HCT116 (cell line): ENCODE results near the gene FABP2. TPM values are rescaled to one million over a fixed set of nuclear protein-coding genes. Genes with fewer than 3 reads are reported as not detected.

ENCODE experiments used
- ATAC-seq: fragments of 200-7000 bp; cut with Tn5 transposase; 2 replicates; pipeline ENCODE4 v1.9.1; 2020; ENCODE audit warnings: mild to moderate bottlenecking, moderate library complexity
- BruUV-seq: library from RNA; stranded (reverse); fragments of 400-500 nt; replicated peaks from 2 replicates; lab custom pipeline; 2021; lab: Mats Ljungman, UMichigan
- CTCF ChIA-PET: fragments of 300-600 bp; sonication (Branson Sonifier 250); formaldehyde crosslinking; loops from one replicate; lab custom pipeline; 2021; ENCODE audit warnings: antibody characterized with exemption; lab: Charles Lee
- POLR2A ChIA-PET: fragments of 300-600, 350-600 bp; sonication (Branson Sonifier 250); formaldehyde crosslinking; loops from one replicate; lab custom pipeline; 2021; ENCODE audit warnings: antibody characterized with exemption; lab: Charles Lee
- RAD21 ChIA-PET, 2 experiments: fragments of 300-600 bp; sonication (Branson Sonifier 250); formaldehyde crosslinking; loops; one replicate each; lab custom pipeline; 2023; ENCODE audit warnings: low total read pairs in 2 of 2; ENCODE audit not compliant: uncharacterized antibody in 2 of 2, unreplicated experiment in 2 of 2, low non-redundant PET in 1 of 2; lab: Charles Lee
- DNase-seq: peaks from one replicate; pipeline ENCODE4 v3.0.0-alpha.2; 2010; ENCODE audit warnings: low read depth, low spot score
- H2AFZ ChIP-seq: fragments of 200-600 bp; shearing (Covaris generic), sonication (generic); 2 replicates; pipeline ENCODE4 v1.6.1; 2017; ENCODE audit warnings: low read depth, mixed run types, mixed read lengths, antibody characterized with exemption, low read length; ENCODE audit not compliant: poor library complexity, severe bottlenecking
- H3K27ac ChIP-seq: 2 replicates; pipeline ENCODE4 v1.5.1; 2012; ENCODE audit warnings: low read depth, low read length
- H3K27me3 ChIP-seq: fragments of 200-600 bp; sonication (generic); 2 replicates; pipeline ENCODE4 v1.6.1; 2016; ENCODE audit warnings: mixed run types, low read length, mixed read lengths; ENCODE audit not compliant: insufficient read depth
- H3K36me3 ChIP-seq, 2 experiments: fragments of 200-500 bp in 1 of 2; fragments of 200-600 bp in 1 of 2; sonication (Bioruptor generic) in 1 of 2; sonication (generic) in 1 of 2; 2 replicates each; pipeline versions ENCODE4 v1.5.1 to v1.6.1; 2014 to 2016; ENCODE audit warnings: low read length in 2 of 2, inconsistent platforms in 1 of 2, mixed read lengths in 1 of 2, mixed run types in 1 of 2; ENCODE audit not compliant: insufficient read depth in 2 of 2, control insufficient read depth in 1 of 2
- H3K4me1 ChIP-seq, 2 experiments: fragments of 200-600 bp in 1 of 2; sonication (generic) in 1 of 2; 2 replicates each; pipeline versions ENCODE4 v1.5.1 to v1.6.1; 2012 to 2017; ENCODE audit warnings: low read length in 2 of 2, inconsistent platforms in 1 of 2, mild to moderate bottlenecking in 1 of 2, mixed read lengths in 1 of 2, mixed run types in 1 of 2, moderate library complexity in 1 of 2; ENCODE audit not compliant: insufficient read depth in 2 of 2, control insufficient read depth in 1 of 2
- H3K4me2 ChIP-seq: fragments of 200-600 bp; sonication (generic); 2 replicates; pipeline ENCODE4 v1.6.1; 2017; ENCODE audit warnings: mixed run types, low read length, mixed read lengths
- H3K4me3 ChIP-seq, 2 experiments: fragments of 200-600 bp in 1 of 2; sonication (generic) in 1 of 2; replicated peaks in 1 of 2; 2 replicates each; pipeline ENCODE4 v1.5.1; 2011 to 2016; ENCODE audit warnings: low read length in 2 of 2, control low read depth in 1 of 2, low read depth in 1 of 2, mild to moderate bottlenecking in 1 of 2, mixed read lengths in 1 of 2, mixed run types in 1 of 2
- H3K79me2 ChIP-seq: fragments of 200-600 bp; sonication (generic); 2 replicates; pipeline ENCODE4 v1.6.1; 2017; ENCODE audit warnings: mild to moderate bottlenecking, mixed run types, low read length, moderate library complexity, mixed read lengths; ENCODE audit not compliant: insufficient read depth
- H3K9ac ChIP-seq: fragments of 200-600 bp; sonication (generic); 2 replicates; pipeline ENCODE4 v1.6.1; 2016; ENCODE audit warnings: low read length, mixed read lengths
- H3K9me2 ChIP-seq: fragments of 200-600 bp; sonication (generic), shearing (Covaris generic); 2 replicates; pipeline ENCODE4 v1.6.1; 2017; ENCODE audit warnings: mixed run types, mild to moderate bottlenecking, moderate library complexity; ENCODE audit not compliant: insufficient read depth
- H3K9me3 ChIP-seq, 2 experiments: fragments of 200-500 bp in 1 of 2; fragments of 200-600 bp in 1 of 2; sonication (Bioruptor generic) in 1 of 2; sonication (generic) in 1 of 2; 2 replicates each; pipeline ENCODE4 v1.6.1; 2014 to 2017; ENCODE audit warnings: low read length in 2 of 2, mixed read lengths in 2 of 2, inconsistent platforms in 1 of 2, low read depth in 1 of 2, mild to moderate bottlenecking in 1 of 2, mixed run types in 1 of 2, moderate library complexity in 1 of 2; ENCODE audit not compliant: control insufficient read depth in 1 of 2, insufficient read depth in 1 of 2
- H4K20me1 ChIP-seq: fragments of 200-600 bp; sonication (generic), shearing (Covaris generic); 2 replicates; pipeline ENCODE4 v1.6.1; 2017; ENCODE audit warnings: mixed run types, mild to moderate bottlenecking, moderate library complexity; ENCODE audit not compliant: insufficient read depth
- CBX3 ChIP-seq: IDR thresholded peaks from 2 replicates; pipeline ENCODE4 v1.6.1; 2012; ENCODE audit warnings: low read depth
- CEBPB ChIP-seq: IDR thresholded peaks from 2 replicates; pipeline ENCODE4 v1.6.1; 2012; ENCODE audit warnings: low read depth
- CTCF ChIP-seq, 3 experiments: fragments of 200-600 bp in 1 of 3; sonication (generic) in 1 of 3; IDR thresholded peaks in 2 of 3; conservative IDR thresholded peaks in 1 of 3; 2 replicates each; pipeline ENCODE4 v1.5.1; 2012 to 2017; ENCODE audit warnings: low read depth in 2 of 3, low read length in 2 of 3, antibody characterized with exemption in 1 of 3, borderline replicate concordance in 1 of 3, control low read depth in 1 of 3, mild to moderate bottlenecking in 1 of 3, mixed read lengths in 1 of 3, mixed run types in 1 of 3, moderate library complexity in 1 of 3; ENCODE audit not compliant: insufficient read depth in 1 of 3
- EGR1 ChIP-seq: IDR thresholded peaks from 2 replicates; pipeline ENCODE4 v1.6.1; 2012; ENCODE audit warnings: low read depth
- EZH2phosphoT487 ChIP-seq: fragments of 200-600 bp; IDR thresholded peaks from 2 replicates; pipeline ENCODE4 v1.6.1; 2018; ENCODE audit warnings: antibody characterized with exemption, borderline replicate concordance
- FOSL1 ChIP-seq: IDR thresholded peaks from 2 replicates; pipeline ENCODE4 v1.6.1; 2012; ENCODE audit warnings: low read depth
- JUND ChIP-seq: IDR thresholded peaks from 2 replicates; pipeline ENCODE4 v1.6.1; 2012
- MAX ChIP-seq: IDR thresholded peaks from 2 replicates; pipeline ENCODE4 v1.6.1; 2012
- POLR2A ChIP-seq: IDR thresholded peaks from 2 replicates; pipeline ENCODE4 v1.7.0; 2011; ENCODE audit warnings: borderline replicate concordance; ENCODE audit not compliant: insufficient read depth, insufficient read length; ENCODE audit errors: extremely low read depth
- POLR2AphosphoS5 ChIP-seq: IDR thresholded peaks from 2 replicates; pipeline ENCODE4 v1.6.1; 2011; ENCODE audit warnings: mild to moderate bottlenecking, low read depth, low read length, moderate library complexity
- RAD21 ChIP-seq: IDR thresholded peaks from 2 replicates; pipeline ENCODE4 v1.6.1; 2012; ENCODE audit warnings: low read depth, mild to moderate bottlenecking
- SIN3A ChIP-seq: IDR thresholded peaks from 2 replicates; pipeline ENCODE4 v1.6.1; 2012; ENCODE audit warnings: low read depth
- SRF ChIP-seq: IDR thresholded peaks from 2 replicates; pipeline ENCODE4 v1.6.1; 2012; ENCODE audit warnings: low read depth
- TCF7L2 ChIP-seq: IDR thresholded peaks from 2 replicates; pipeline ENCODE4 v1.7.0; 2011; ENCODE audit warnings: borderline replicate concordance, inconsistent platforms; ENCODE audit not compliant: insufficient read depth, insufficient read length; ENCODE audit errors: extremely low read depth
- YY1 ChIP-seq: IDR thresholded peaks from 2 replicates; pipeline ENCODE4 v1.6.1; 2011; ENCODE audit warnings: low read length, low read depth, moderate library complexity, mild to moderate bottlenecking; ENCODE audit not compliant: insufficient replicate concordance; ENCODE audit errors: extremely low read depth
- ZFX ChIP-seq: fragments of 450-650 bp; IDR thresholded peaks from 2 replicates; pipeline ENCODE4 v1.6.1; 2017
- ZNF274 ChIP-seq: fragments of 200-500 bp; sonication (Bioruptor generic); IDR thresholded peaks from 2 replicates; pipeline ENCODE4 v1.6.1; 2014; ENCODE audit warnings: mild to moderate bottlenecking, low read depth, low read length, inconsistent platforms
- intact Hi-C: fragments of 100-400 bp; cut with micrococcal nuclease; formaldehyde crosslinking; loops from 2 replicates; pipeline ENCODE4 v1.10.0; 2022
- total RNA-seq: library from RNA; stranded (reverse); gene quantifications from one replicate; pipeline ENCODE4 v1.2.1, GENCODE V29; 2021; ENCODE audit not compliant: unreplicated experiment

Gene FABP2
- total RNA-seq, 1 experiment from 2014 or later = not detected

GRCh38 chr4:119268466-119268865 lies 53.5 kb downstream of the FABP2 start:
- Histone ChIP-seq H3K36me3 (peaks cover 0 to 21% of the 10 kb centered on the region in 2 experiments), H3K4me2 (no peak overlapping the region), H3K27ac (no peak overlapping the region), H3K27me3 (no peaks in the 10 kb centered on the region), H3K4me1 (no peaks in the 10 kb centered on the region), H3K9me3 (no peaks in the 10 kb centered on the region), H3K79me2 (no peaks in the 10 kb centered on the region), H3K9me2 (no peaks in the 10 kb centered on the region), H3K9ac (no peak overlapping the region), H4K20me1 (no peaks in the 10 kb centered on the region), H3K4me3 (no peak overlapping the region), H2AFZ (no peak overlapping the region)
- ChIA-PET RAD21 (no interaction called here), CTCF (no interaction called here), POLR2A (no interaction called here)
- ATAC-seq (no peak), DNase-seq (no peak)
- no TSS peak for BruUV-seq
- intact Hi-C loops = no loop called here
- TF ChIP-seq RAD21 (no peak), CTCF (IDR thresholded peaks at IDR 0.05 in 2 of 3, conservative IDR thresholded peaks at IDR 0.05 in 1 of 3; ENCODE audit: borderline replicate concordance in 1 of 3, insufficient read depth in 1 of 3, low read depth in 2 of 3, low read length in 2 of 3) (no peak), ZFX (no peak), JUND (no peak), SRF (no peak), EZH2phosphoT487 (no peak), CEBPB (no peak), EGR1 (no peak), POLR2AphosphoS5 (no peak), CBX3 (no peak), ZNF274 (no peak), SIN3A (no peak), FOSL1 (no peak), YY1 (no peak), POLR2A (no peak), MAX (no peak), TCF7L2 (no peak)

Other genes with a start within 250 kb of the FABP2 start
- not detected for gene MYOZ2, start 186.3 kb downstream of the FABP2 start, total RNA-seq
- 22.0 TPM for gene USP53, start 109.4 kb downstream of the FABP2 start, total RNA-seq